Measurements from ENCODE around the gene USP11. TPM values are rescaled to one million over a fixed set of nuclear protein-coding genes. Genes with fewer than 3 reads are reported as not detected.

The USP11 gene
- total RNA-seq, 1 experiment from 2014 or later, result 62.0 TPM

- Histone ChIP-seq H4K20me1 (ENCODE audit: insufficient read depth) (no peaks in the 10 kb centered on the region), H3K9me2 (ENCODE audit: insufficient read depth) (no peaks in the 10 kb centered on the region), H3K9ac (ENCODE audit: low read length) (peak overlapping the region; percentile 82), H3K36me3 (ENCODE audit: control insufficient read depth in 1 of 2, insufficient read depth in 2 of 2, low read length in 2 of 2) (no peaks in the 10 kb centered on the region), H3K4me1 (ENCODE audit: control insufficient read depth in 1 of 2, insufficient read depth in 2 of 2, low read length in 2 of 2) (peaks cover 7 to 26% of the 10 kb centered on the region in 2 experiments; a peak in 3 of 4 replicates), H2AFZ (ENCODE audit: low read depth, low read length, poor library complexity, severe bottlenecking) (no peak overlapping the region), H3K9me3 (ENCODE audit: control insufficient read depth in 1 of 2, insufficient read depth in 1 of 2, low read depth in 1 of 2, low read length in 2 of 2) (no peaks in the 10 kb centered on the region), H3K27ac (ENCODE audit: low read depth, low read length) (peak overlapping the region; percentile 79), H3K79me2 (ENCODE audit: insufficient read depth, low read length) (peaks cover 42% of the 10 kb centered on the region), H3K4me2 (ENCODE audit: low read length) (peak overlapping the region; percentile 82), H3K27me3 (ENCODE audit: insufficient read depth, low read length) (no peaks in the 10 kb centered on the region), H3K4me3 (replicated peaks in 1 of 2; ENCODE audit: low read depth in 1 of 2, low read length in 2 of 2) (peak overlapping the region; percentile 67 to 75)
- ChIA-PET CTCF (interaction anchor here (1.0 to 1.7 kb wide), 5 partner anchors 42 to 350 kb away, joined by 3 to 11 read pairs (median 4); partner anchors contain the start of genes NDUFB11 and RBM10), RAD21 (ENCODE audit: low non-redundant PET in 1 of 2, low total read pairs in 2 of 2, uncharacterized antibody in 2 of 2, unreplicated experiment in 2 of 2) (no interaction called here), POLR2A (interaction anchor here (0.6 to 2.0 kb wide), 3 partner anchors 46 to 865 kb away, joined by 4 to 7 read pairs (median 5); partner anchors contain the start of gene RBM10)
- BruUV-seq (replicated peaks), result no TSS peak
- ATAC-seq (peak; percentile 12; the same call in 1 of the 2 replicates), DNase-seq (ENCODE audit: low read depth, low spot score) (peak; percentile 13)
- TF ChIP-seq TCF7L2 (IDR thresholded peaks at IDR 0.05; ENCODE audit: borderline replicate concordance, extremely low read depth, insufficient read depth, insufficient read length) (peak; percentile 27), ZBTB33 (IDR thresholded peaks at IDR 0.05; ENCODE audit: extremely low read depth, insufficient replicate concordance, low read length) (no peak)
- intact Hi-C loops (cut with micrococcal nuclease), result loop anchor here (5.0 to 10.0 kb wide), 4 partner anchors 171 to 836 kb away; partner anchors contain the start of gene ZNF41
These were observed 41.5 kb upstream of the USP11 start for GRCh38 chrX:47191331-47191730.

GRCh38 chrX:47191806-47192401, 40.9 kb upstream of the USP11 start:
- CTCF ChIA-PET, result no interaction called here
- no TSS peak for BruUV-seq (replicated peaks)
- Histone ChIP-seq H3K79me2 (ENCODE audit: insufficient read depth, low read length) (peaks cover 48% of the 10 kb centered on the region), H3K4me1 (ENCODE audit: control insufficient read depth in 1 of 2, insufficient read depth in 2 of 2, low read length in 2 of 2) (peaks cover 7 to 26% of the 10 kb centered on the region in 2 experiments; a peak in 3 of 4 replicates), H3K36me3 (ENCODE audit: control insufficient read depth in 1 of 2, insufficient read depth in 2 of 2, low read length in 2 of 2) (peaks cover 0 to 1% of the 10 kb centered on the region in 2 experiments; a peak in 1 of 4 replicates), H3K9ac (ENCODE audit: low read length) (peak overlapping the region; percentile 82), H2AFZ (ENCODE audit: low read depth, low read length, poor library complexity, severe bottlenecking) (no peak overlapping the region), H3K27ac (ENCODE audit: low read depth, low read length) (peak overlapping the region; percentile 79), H3K4me2 (ENCODE audit: low read length) (peak overlapping the region; percentile 82), H3K9me2 (ENCODE audit: insufficient read depth) (no peaks in the 10 kb centered on the region), H3K9me3 (ENCODE audit: control insufficient read depth in 1 of 2, insufficient read depth in 1 of 2, low read depth in 1 of 2, low read length in 2 of 2) (no peaks in the 10 kb centered on the region), H3K27me3 (ENCODE audit: insufficient read depth, low read length) (no peaks in the 10 kb centered on the region), H4K20me1 (ENCODE audit: insufficient read depth) (no peaks in the 10 kb centered on the region), H3K4me3 (replicated peaks in 1 of 2; ENCODE audit: low read depth in 1 of 2, low read length in 2 of 2) (peak overlapping the region; percentile 67 to 75)
- POLR2A ChIA-PET, result interaction anchor here (0.6 to 2.0 kb wide), 3 partner anchors 47 to 865 kb away, joined by 4 to 7 read pairs (median 5); partner anchors contain the start of gene RBM10
- no peak for ATAC-seq
- no peak for DNase-seq (ENCODE audit: low read depth, low spot score)
- RAD21 ChIA-PET (ENCODE audit: low non-redundant PET in 1 of 2, low total read pairs in 2 of 2, uncharacterized antibody in 2 of 2, unreplicated experiment in 2 of 2), result interaction anchor here in 1 of 2 experiments (1.1 kb wide), 1 partner anchor 192 kb away, joined by 7 read pairs; no protein-coding TSS in a partner anchor
- intact Hi-C loops (cut with micrococcal nuclease), result loop anchor here (5.0 to 10.0 kb wide), 4 partner anchors 170 to 835 kb away; partner anchors contain the start of gene ZNF41
- TF ChIP-seq ELF1 (IDR thresholded peaks at IDR 0.05; ENCODE audit: borderline replicate concordance, low read depth) (no peak), EZH2phosphoT487 (IDR thresholded peaks at IDR 0.05; ENCODE audit: borderline replicate concordance) (no peak), CTCF (IDR thresholded peaks at IDR 0.05 in 2 of 3, conservative IDR thresholded peaks at IDR 0.05 in 1 of 3; ENCODE audit: borderline replicate concordance in 1 of 3, insufficient read depth in 1 of 3, low read depth in 2 of 3, low read length in 2 of 3) (no peak), CBX3 (IDR thresholded peaks at IDR 0.05; ENCODE audit: low read depth) (no peak), SRF (IDR thresholded peaks at IDR 0.05; ENCODE audit: low read depth) (no peak), FOSL1 (IDR thresholded peaks at IDR 0.05; ENCODE audit: low read depth) (no peak), JUND (IDR thresholded peaks at IDR 0.05) (no peak), ATF3 (IDR thresholded peaks at IDR 0.05) (no peak), CEBPB (IDR thresholded peaks at IDR 0.05; ENCODE audit: low read depth) (no peak), RAD21 (IDR thresholded peaks at IDR 0.05; ENCODE audit: low read depth) (no peak), YY1 (IDR thresholded peaks at IDR 0.05; ENCODE audit: extremely low read depth, insufficient replicate concordance, low read depth, low read length) (no peak), ZFX (IDR thresholded peaks at IDR 0.05) (no peak), EZH2 (IDR thresholded peaks at IDR 0.05) (no peak), POLR2A (IDR thresholded peaks at IDR 0.05; ENCODE audit: borderline replicate concordance, extremely low read depth, insufficient read depth, insufficient read length) (no peak)
